Measurements from ENCODE around the gene SLC22A17. TPM values are rescaled to one million over a fixed set of nuclear protein-coding genes. Genes with fewer than 3 reads are reported as not detected.

SLC22A17 gene
- total and polyA plus RNA-seq, 9 of the 15 experiments (the other 6 are each of a cell fraction or from before 2014, with no cell fraction given) = 0.07 to 0.09 TPM; not detected in 7

- Histone ChIP-seq H3K4me1 (replicated peaks in 1 of 2; ENCODE audit: control insufficient read depth in 2 of 2, insufficient read depth in 2 of 2, low read length in 2 of 2) (peaks cover 11 to 16% of the 10 kb centered on the region in 2 experiments; a peak in 4 of 5 replicates), H3K79me2 (ENCODE audit: control insufficient read depth, insufficient read depth, low read length) (no peaks in the 10 kb centered on the region), H3K27me3 (ENCODE audit: control insufficient read depth in 2 of 2, insufficient read depth in 2 of 2, low read length in 2 of 2) (no peaks in the 10 kb centered on the region), H3K36me3 (ENCODE audit: control insufficient read depth, insufficient read depth, low read length) (no peaks in the 10 kb centered on the region), H3K27ac (ENCODE audit: extremely low read depth, low read depth, low read length) (no peak overlapping the region), H4K20me1 (replicated peaks; ENCODE audit: control insufficient read depth, insufficient read depth, low read length) (no peaks in the 10 kb centered on the region), H3K9me3 (replicated peaks; ENCODE audit: control insufficient read depth, insufficient read depth, low read depth, low read length) (no peaks in the 10 kb centered on the region), H2AFZ (ENCODE audit: low read depth, low read length) (peak overlapping the region; percentile 78), H3K9ac (ENCODE audit: insufficient read depth in 1 of 2, low read depth in 2 of 2, low read length in 2 of 2) (no peak overlapping the region), H3K4me3 (no peak overlapping the region), H3K9me1 (ENCODE audit: control insufficient read depth, insufficient read depth, low read length) (no peaks in the 10 kb centered on the region), H3K4me2 (ENCODE audit: insufficient read depth, low read length) (no peak overlapping the region)
- intact Hi-C loops (cut with micrococcal nuclease) = no loop called here
- DNase-seq (ENCODE audit: extremely low read depth in 1 of 4, low spot score in 3 of 4) (no peak), ATAC-seq (no peak), FAIRE-seq (no peak)
- BruUV-seq (replicated peaks) = no TSS peak
- 41% methylated on average over 2 of the region's 3 CpGs for WGBS (ENCODE audit: insufficient coverage, low coverage, missing lambda C conversion rate)
- ChIA-PET POLR2A (interaction anchor here (0.7 kb wide), 1 partner anchor 65 kb away, joined by 3 read pairs; no protein-coding TSS in a partner anchor), CTCF (ENCODE audit: low intra/inter-chr PET ratio) (no interaction called here)
- in situ Hi-C loops (cut with MboI) = no loop called here
- TF ChIP-seq RBM14 (IDR thresholded peaks at IDR 0.05; ENCODE audit: borderline replicate concordance, insufficient read depth, low read depth, low read length) (no peak), CTCF (IDR thresholded peaks at IDR 0.05 in 2 of 3, conservative IDR thresholded peaks at IDR 0.05 in 1 of 3; ENCODE audit: insufficient read depth in 2 of 3, low read depth in 1 of 3, low read length in 3 of 3) (0 out of 6 replicates have a peak, but pooled peaks of 1 of the 3 experiments have one; percentile 19), HDAC6 (IDR thresholded peaks at IDR 0.05; ENCODE audit: low read depth, low read length) (no peak), YY1 (IDR thresholded peaks at IDR 0.05; ENCODE audit: borderline replicate concordance in 1 of 3, control insufficient read depth in 1 of 3, extremely low read depth in 1 of 3, insufficient read depth in 3 of 3, insufficient read length in 1 of 3, insufficient replicate concordance in 2 of 3, low read depth in 1 of 3, low read length in 2 of 3) (peak in 1 of 3 experiments; percentile 55), ZNF695 (CRISPR knock-in tag; IDR thresholded peaks at IDR 0.05) (no peak)
Observed at GRCh38 chr14:23344481-23344880, 8.2 kb downstream of the SLC22A17 start.
